NB4 (cell line): ENCODE measurements around the gene CDH4.

Experiments
- DNase-seq: peaks from one replicate; pipeline ENCODE4 v3.0.0; 2010; ENCODE audit warnings: low read depth
- H3K4me3 ChIP-seq: one replicate; pipeline ENCODE4 v1.5.1; 2011; ENCODE audit warnings: mild to moderate bottlenecking, low read depth, low read length, moderate library complexity
- CTCF ChIP-seq: IDR thresholded peaks from one replicate; pipeline ENCODE4 v1.5.1; 2012; ENCODE audit warnings: low read depth, low read length
- MAX ChIP-seq: IDR thresholded peaks from 2 replicates; pipeline ENCODE4 v1.6.1; 2011; ENCODE audit warnings: low read depth, low read length
- MYC ChIP-seq: IDR thresholded peaks from 2 replicates; pipeline ENCODE4 v1.6.1; 2011; ENCODE audit warnings: low read depth, low read length
- POLR2A ChIP-seq: IDR thresholded peaks from 2 replicates; pipeline ENCODE4 v1.6.1; 2011; ENCODE audit warnings: mild to moderate bottlenecking; ENCODE audit not compliant: insufficient read length; ENCODE audit errors: extremely low read depth

Gene CDH4

GRCh38 chr20:61360940-61361339 lies 108.9 kb downstream of the CDH4 start:
- no peak for DNase-seq
- H3K4me3 ChIP-seq = no peak overlapping the region

GRCh38 chr20:61361501-61361900 lies 109.4 kb downstream of the CDH4 start:
- no peak for DNase-seq
- TF ChIP-seq MAX = no peak
- TF ChIP-seq MYC = no peak
- no peak for TF ChIP-seq POLR2A
- TF ChIP-seq CTCF = no peak
- H3K4me3 ChIP-seq = no peak overlapping the region

More at GRCh38 chr20:61360940-61361339, 108.9 kb downstream of the CDH4 start:
- no peak for TF ChIP-seq MYC
- TF ChIP-seq POLR2A = no peak
- no peak for TF ChIP-seq CTCF
- no peak for TF ChIP-seq MAX

GRCh38 chr20:61364147-61364546 lies 112.1 kb downstream of the CDH4 start:
- TF ChIP-seq MAX = no peak
- no peak for TF ChIP-seq CTCF
- TF ChIP-seq MYC = no peak
- TF ChIP-seq POLR2A = no peak
- no peak overlapping the region for H3K4me3 ChIP-seq

GRCh38 chr20:61366914-61367313 lies 114.9 kb downstream of the CDH4 start:
- TF ChIP-seq POLR2A (no peak), CTCF (no peak), MAX (no peak), MYC (no peak)
- H3K4me3 ChIP-seq = no peak overlapping the region
- no peak for DNase-seq

More at GRCh38 chr20:61364147-61364546, 112.1 kb downstream of the CDH4 start:
- DNase-seq = no peak

GRCh38 chr20:61369731-61370520 lies 117.9 kb downstream of the CDH4 start:
- TF ChIP-seq POLR2A = no peak
- no peak for TF ChIP-seq MAX
- no peak for TF ChIP-seq CTCF
- no peak for TF ChIP-seq MYC
- no peak overlapping the region for H3K4me3 ChIP-seq
- no peak for DNase-seq
